ENCODE data around the gene CACNA2D3. TPM values are rescaled to one million over a fixed set of nuclear protein-coding genes. Genes with fewer than 3 reads are reported as not detected.

CACNA2D3 gene
- polyA plus RNA-seq, 3 donors = 8.3 to 21.5 (median 10.4) TPM

DNA sequence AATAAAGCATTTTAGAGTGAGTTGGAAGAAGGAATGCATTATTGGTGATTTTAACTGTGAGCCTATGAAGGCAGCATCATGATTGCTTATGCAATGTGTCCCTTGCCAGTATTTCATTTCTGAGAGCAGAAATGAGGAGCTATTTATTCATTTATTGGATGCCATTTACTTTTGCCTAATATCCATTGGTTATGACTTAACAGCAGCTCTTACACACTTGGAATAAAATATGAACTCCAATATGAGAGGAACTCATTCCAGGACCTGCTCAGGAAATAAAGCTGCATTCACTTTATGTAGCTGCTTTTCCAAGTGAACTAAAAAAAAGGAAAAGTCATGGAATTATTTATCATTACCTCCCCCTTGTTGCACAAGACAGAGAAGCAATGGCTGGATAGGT is 525.4 kb downstream of the CACNA2D3 start:
- no peak overlapping the region for H3K4me2 ChIP-seq (replicated peaks; ENCODE audit: extremely low read depth, low read length, poor library complexity, severe bottlenecking)
- H3K9ac ChIP-seq (ENCODE audit: insufficient read depth, low read length, poor library complexity, severe bottlenecking) = no peak overlapping the region
- Mint-ChIP-seq H3K9me3 (peaks cover 9 to 36% (median 14%) of the 10 kb centered on the region in 7 donors), H3K4me1 (no peaks in the 10 kb centered on the region), H3K36me3 (no peaks in the 10 kb centered on the region), H3K27me3 (ENCODE audit: low read depth in 3 of 3) (peaks cover 0 to 2% (median 2%) of the 10 kb centered on the region in 3 donors), H3K27ac (no peak overlapping the region), H3K4me3 (no peak overlapping the region)
- no peak overlapping the region for H2AFZ ChIP-seq (ENCODE audit: insufficient read depth, low read depth, low read length, poor library complexity, severe bottlenecking)
- no peak overlapping the region for H3K4me3 ChIP-seq (replicated peaks in 1 of 3; ENCODE audit: low read depth in 2 of 3, low read length in 3 of 3)
- H3K27me3 ChIP-seq (ENCODE audit: control insufficient read depth in 2 of 2, insufficient read depth in 2 of 2, low read length in 2 of 2) = no peaks in the 10 kb centered on the region
- no peaks in the 10 kb centered on the region for H3K4me1 ChIP-seq (ENCODE audit: control insufficient read depth in 1 of 2, insufficient read depth in 2 of 2, low read length in 2 of 2)
- DNase-seq = no peak
- H3K9me3 ChIP-seq (replicated peaks in 1 of 2; ENCODE audit: control insufficient read depth in 1 of 2, insufficient read depth in 1 of 2, low read length in 2 of 2) = peaks cover 5 to 32% of the 10 kb centered on the region in 2 donors
- no peaks in the 10 kb centered on the region for H3K36me3 ChIP-seq (replicated peaks in 1 of 2; ENCODE audit: control insufficient read depth in 1 of 2, insufficient read depth in 2 of 2, low read length in 2 of 2)
- no peak overlapping the region for H3K27ac ChIP-seq (ENCODE audit: low read depth in 1 of 2, low read length in 2 of 2)
- no peaks in the 10 kb centered on the region for H4K20me1 ChIP-seq (ENCODE audit: insufficient read depth, low read length)
- H3K79me2 ChIP-seq (ENCODE audit: insufficient read depth, low read length) = no peaks in the 10 kb centered on the region
- intact Hi-C loops (cut with micrococcal nuclease) = no loop called here
- no peak for TF ChIP-seq CTCF (IDR thresholded peaks at IDR 0.05)

- H3K4me1 Mint-ChIP-seq = no peaks in the 10 kb centered on the region
- Histone ChIP-seq H3K27ac (ENCODE audit: low read depth in 1 of 2, low read length in 2 of 2) (no peak overlapping the region), H3K27me3 (ENCODE audit: control insufficient read depth in 2 of 2, insufficient read depth in 2 of 2, low read length in 2 of 2) (no peaks in the 10 kb centered on the region), H3K4me3 (replicated peaks in 1 of 3; ENCODE audit: low read depth in 2 of 3, low read length in 3 of 3) (no peak overlapping the region), H4K20me1 (ENCODE audit: insufficient read depth, low read length) (no peaks in the 10 kb centered on the region), H3K9ac (ENCODE audit: insufficient read depth, low read length, poor library complexity, severe bottlenecking) (no peak overlapping the region), H3K4me1 (ENCODE audit: control insufficient read depth in 1 of 2, insufficient read depth in 2 of 2, low read length in 2 of 2) (no peaks in the 10 kb centered on the region), H3K9me3 (replicated peaks in 1 of 2; ENCODE audit: control insufficient read depth in 1 of 2, insufficient read depth in 1 of 2, low read length in 2 of 2) (peaks cover 5 to 36% of the 10 kb centered on the region in 2 donors), H3K79me2 (ENCODE audit: insufficient read depth, low read length) (no peaks in the 10 kb centered on the region), H3K36me3 (replicated peaks in 1 of 2; ENCODE audit: control insufficient read depth in 1 of 2, insufficient read depth in 2 of 2, low read length in 2 of 2) (no peaks in the 10 kb centered on the region), H2AFZ (ENCODE audit: insufficient read depth, low read depth, low read length, poor library complexity, severe bottlenecking) (no peak overlapping the region), H3K4me2 (replicated peaks; ENCODE audit: extremely low read depth, low read length, poor library complexity, severe bottlenecking) (no peak overlapping the region)
- no peaks in the 10 kb centered on the region for H3K36me3 Mint-ChIP-seq
- H3K27ac Mint-ChIP-seq = no peak overlapping the region
- H3K4me3 Mint-ChIP-seq = no peak overlapping the region
- intact Hi-C loops (cut with micrococcal nuclease) = no loop called here
- TF ChIP-seq CTCF (IDR thresholded peaks at IDR 0.05) = no peak
- DNase-seq = no peak
- H3K27me3 Mint-ChIP-seq (ENCODE audit: low read depth in 3 of 3) = peaks cover 0 to 2% (median 1%) of the 10 kb centered on the region in 3 donors
- peaks cover 9 to 41% (median 14%) of the 10 kb centered on the region in 7 donors for H3K9me3 Mint-ChIP-seq
Measured at GRCh38 chr3:54649551-54649950, 527.2 kb downstream of the CACNA2D3 start.

Measured in CD14-positive monocyte (primary cell).